Testis (tissue), 3 donors: Measurements from ENCODE around the gene SLC15A1. TPM values are rescaled to one million over a fixed set of nuclear protein-coding genes. Genes with fewer than 3 reads are reported as not detected.

Experiments used
- DNase-seq: peaks from one replicate; pipeline ENCODE4 v3.0.0-alpha.2; 2019
- H3K27ac ChIP-seq, 2 donors: fragments of 200-600 bp; sonication (generic); one replicate each; pipeline ENCODE4 v1.5.1; 2019
- H3K27me3 ChIP-seq: fragments of 200-600 bp; sonication (generic); one replicate; pipeline ENCODE4 v1.5.1; 2019
- H3K36me3 ChIP-seq: fragments of 200-600 bp; sonication (generic); one replicate; pipeline ENCODE4 v1.5.1; 2017; ENCODE audit warnings: low read depth; ENCODE audit errors: missing control alignments
- H3K4me1 ChIP-seq: fragments of 200-600 bp; sonication (generic); one replicate; pipeline ENCODE4 v1.5.1; 2019
- H3K4me3 ChIP-seq, 2 donors: fragments of 200-600 bp; sonication (generic); one replicate each; pipeline ENCODE4 v1.5.1; 2017 to 2019
- H3K9me3 ChIP-seq: fragments of 200-600 bp; sonication (generic); one replicate; pipeline ENCODE4 v1.5.1; 2017
- CTCF ChIP-seq, 3 experiments: fragments of 450-650 bp in 2 of 3; fragments of 200-600 bp in 1 of 3; sonication (generic) in 1 of 3; IDR thresholded peaks; one replicate each; pipeline ENCODE4 v1.5.1; 2016 to 2019; ENCODE audit warnings: antibody characterized with exemption in 3 of 3, mild to moderate bottlenecking in 2 of 3, moderate library complexity in 1 of 3
- POLR2A ChIP-seq: fragments of 450-650 bp; IDR thresholded peaks from one replicate; pipeline ENCODE4 v1.6.1; 2017; ENCODE audit warnings: antibody characterized with exemption, mild to moderate bottlenecking, moderate library complexity
- WGBS, 2 donors: methylation state at CpG; one replicate each; pipeline ENCODE4 v1.1.5; 2018; 5-methylcytosine and 5-hydroxymethylcytosine counted together
- intact Hi-C: fragments of 100-400 bp; cut with DNase I; formaldehyde crosslinking; loops from one replicate; pipeline ENCODE4 v1.15.1; 2023; ENCODE audit warnings: low total_unique reads
- polyA plus RNA-seq: library from polyadenylated mRNA; stranded (reverse); fragments of 350-450 nt; fragmentation: Illumina TruSeq; extraction: RNeasy Lipid Tissue Mini Kit (QIAGEN cat#74804); gene quantifications from one replicate; pipeline ENCODE4 v1.2.3, GENCODE V29; 2014; ENCODE audit warnings: low read depth, low replicate concordance; ENCODE audit not compliant: insufficient read depth
- total RNA-seq, 2 donors: library from RNA; depleted of rRNA; stranded (reverse); fragments of >200 nt; gene quantifications; one replicate each; pipeline ENCODE4 v1.2.3, GENCODE V29; 2016

Gene SLC15A1
- total and polyA plus RNA-seq, 3 donors from 2014 or later, result 0.37 to 0.71 (median 0.47) TPM

GRCh38 chr13:98766697-98767096 is 14.2 kb upstream of the SLC15A1 start:
- Histone ChIP-seq H3K27me3 (no peaks in the 10 kb centered on the region), H3K4me3 (no peak overlapping the region), H3K36me3 (no peaks in the 10 kb centered on the region), H3K27ac (no peak overlapping the region), H3K9me3 (no peaks in the 10 kb centered on the region), H3K4me1 (no peaks in the 10 kb centered on the region)
- intact Hi-C loops, result no loop called here
- no peak for TF ChIP-seq CTCF (IDR thresholded peaks at IDR 0.05)
- no peak for TF ChIP-seq POLR2A
- no peak for DNase-seq
- WGBS, 2 donors, result 83 to 87% methylated on average over 11 of the region's 11 CpGs

- WGBS, 2 donors, result 83 to 90% methylated on average over 6 to 8 of the region's 8 CpGs
- H3K27ac ChIP-seq, result no peak overlapping the region
- no peak for TF ChIP-seq POLR2A
- TF ChIP-seq CTCF (IDR thresholded peaks at IDR 0.05), result no peak
- H3K9me3 ChIP-seq, result no peaks in the 10 kb centered on the region
- no peaks in the 10 kb centered on the region for H3K27me3 ChIP-seq
- intact Hi-C loops, result no loop called here
- no peaks in the 10 kb centered on the region for H3K4me1 ChIP-seq
- H3K36me3 ChIP-seq, result no peaks in the 10 kb centered on the region
- no peak overlapping the region for H3K4me3 ChIP-seq
- no peak for DNase-seq
These were observed 13.6 kb upstream of the SLC15A1 start for GRCh38 chr13:98765996-98766519.

GRCh38 chr13:98761986-98762616 is 9.6 kb upstream of the SLC15A1 start:
- Histone ChIP-seq H3K27me3 (no peaks in the 10 kb centered on the region), H3K4me1 (no peaks in the 10 kb centered on the region), H3K9me3 (no peaks in the 10 kb centered on the region), H3K36me3 (no peaks in the 10 kb centered on the region), H3K27ac (no peak overlapping the region), H3K4me3 (no peak overlapping the region)
- TF ChIP-seq CTCF (IDR thresholded peaks at IDR 0.05) (no peak), POLR2A (no peak)
- WGBS, 2 donors, result 71 to 79% methylated on average over 15 of the region's 15 CpGs
- intact Hi-C loops, result no loop called here
- DNase-seq, result no peak

GRCh38 chr13:98761126-98761985 is 8.9 kb upstream of the SLC15A1 start:
- Histone ChIP-seq H3K4me3 (no peak overlapping the region), H3K27ac (no peak overlapping the region), H3K4me1 (no peaks in the 10 kb centered on the region), H3K36me3 (no peaks in the 10 kb centered on the region), H3K27me3 (no peaks in the 10 kb centered on the region), H3K9me3 (no peaks in the 10 kb centered on the region)
- TF ChIP-seq POLR2A, result no peak
- TF ChIP-seq CTCF (IDR thresholded peaks at IDR 0.05), result no peak
- no peak for DNase-seq
- intact Hi-C loops, result no loop called here
- 67% methylated on average over 15 of the region's 15 CpGs for WGBS, 2 donors
